ENCODE results near the gene TAS2R50.

- no peak for TF ChIP-seq CTCF (IDR thresholded peaks at IDR 0.05)
- TF ChIP-seq ATF2 (CRISPR knock-in tag; IDR thresholded peaks at IDR 0.05; ENCODE audit: borderline replicate concordance, low read depth) = no peak
- no peak for TF ChIP-seq STAT6 (CRISPR knock-in tag; conservative IDR thresholded peaks at IDR 0.05; ENCODE audit: low read depth)
- TF ChIP-seq KAT7 (CRISPR knock-in tag; IDR thresholded peaks at IDR 0.05; ENCODE audit: borderline replicate concordance) = no peak
These were observed 29.0 kb downstream of the TAS2R50 start for GRCh38 chr12:10957741-10958140.
